ENCODE data around the gene CARMIL1. TPM values are rescaled to one million over a fixed set of nuclear protein-coding genes. Genes with fewer than 3 reads are reported as not detected.

The CARMIL1 gene
- total RNA-seq, 1 experiment from 2014 or later, result 0.43 TPM

GRCh38 chr6:25652007-25652515 lies 372.9 kb downstream of the CARMIL1 start, which contains the start of gene SCGN:
TSS of gene SCGN (plus strand) at chr6:25652215. CDS start at chr6:25652404, 189 bp downstream.
- H3K4me3 ChIP-seq, result no peak within 1 kb of the TSS
- H3K27me3 ChIP-seq, result no peaks in the 10 kb centered on the region

GRCh38 chr6:25655723-25656122 lies 376.5 kb downstream of the CARMIL1 start:
- Histone ChIP-seq H3K4me3 (no peak overlapping the region), H3K9me3 (replicated peaks) (no peaks in the 10 kb centered on the region), H3K36me3 (no peaks in the 10 kb centered on the region), H3K4me1 (peaks cover 13% of the 10 kb centered on the region), H3K27me3 (no peaks in the 10 kb centered on the region), H3K27ac (no peak overlapping the region)
- DNase-seq, result no peak

More at GRCh38 chr6:25652007-25652515, 372.9 kb downstream of the CARMIL1 start, which contains the start of gene SCGN:
- Histone ChIP-seq H3K27ac (no peak within 1 kb of the TSS), H3K4me1 (no peaks in the 10 kb centered on the region), H3K9me3 (replicated peaks) (no peaks in the 10 kb centered on the region), H3K36me3 (no peaks in the 10 kb centered on the region)
- DNase-seq, result peak in 1 of 2 experiments; percentile 23

GRCh38 chr6:25659633-25660368 lies 380.6 kb downstream of the CARMIL1 start:
- Histone ChIP-seq H3K36me3 (no peaks in the 10 kb centered on the region), H3K4me1 (peaks cover 18% of the 10 kb centered on the region), H3K4me3 (no peak overlapping the region), H3K27ac (peak overlapping the region; percentile 71), H3K9me3 (replicated peaks) (no peaks in the 10 kb centered on the region), H3K27me3 (no peaks in the 10 kb centered on the region)
- DNase-seq, result peak; percentile 20 to 61

GRCh38 chr6:25660512-25660911 lies 381.3 kb downstream of the CARMIL1 start:
- Histone ChIP-seq H3K4me3 (no peak overlapping the region), H3K27me3 (no peaks in the 10 kb centered on the region), H3K27ac (peak overlapping the region; percentile 71), H3K36me3 (no peaks in the 10 kb centered on the region), H3K4me1 (peaks cover 18% of the 10 kb centered on the region), H3K9me3 (replicated peaks) (no peaks in the 10 kb centered on the region)
- peak; percentile 42 to 53 for DNase-seq

GRCh38 chr6:25661129-25661779 lies 382.1 kb downstream of the CARMIL1 start:
- H3K27me3 ChIP-seq, result no peaks in the 10 kb centered on the region
- peaks cover 18% of the 10 kb centered on the region for H3K4me1 ChIP-seq
- no peaks in the 10 kb centered on the region for H3K9me3 ChIP-seq (replicated peaks)
- no peak overlapping the region for H3K4me3 ChIP-seq
- no peak for DNase-seq
- no peaks in the 10 kb centered on the region for H3K36me3 ChIP-seq
- peak overlapping the region; percentile 71; the same call in 1 of the 2 replicates for H3K27ac ChIP-seq

- H3K36me3 ChIP-seq, result no peaks in the 10 kb centered on the region
- H3K4me1 ChIP-seq, result peaks cover 8% of the 10 kb centered on the region
- H3K27me3 ChIP-seq, result no peaks in the 10 kb centered on the region
- H3K4me3 ChIP-seq, result no peak overlapping the region
- H3K27ac ChIP-seq, result no peak overlapping the region
- H3K9me3 ChIP-seq (replicated peaks), result no peaks in the 10 kb centered on the region
- DNase-seq, result no peak
Measured at GRCh38 chr6:25665455-25665854, 386.3 kb downstream of the CARMIL1 start.

- H3K4me3 ChIP-seq, result no peak overlapping the region
- no peaks in the 10 kb centered on the region for H3K27me3 ChIP-seq
- no peaks in the 10 kb centered on the region for H3K9me3 ChIP-seq (replicated peaks)
Measured at GRCh38 chr6:25669413-25669812, 390.2 kb downstream of the CARMIL1 start.

More at GRCh38 chr6:25669413-25669812, 390.2 kb downstream of the CARMIL1 start:
- DNase-seq, result no peak
- Histone ChIP-seq H3K4me1 (no peaks in the 10 kb centered on the region), H3K36me3 (no peaks in the 10 kb centered on the region), H3K27ac (no peak overlapping the region)
